Measurements from ENCODE around the gene NTHL1.

- TF ChIP-seq, protein P1, sequence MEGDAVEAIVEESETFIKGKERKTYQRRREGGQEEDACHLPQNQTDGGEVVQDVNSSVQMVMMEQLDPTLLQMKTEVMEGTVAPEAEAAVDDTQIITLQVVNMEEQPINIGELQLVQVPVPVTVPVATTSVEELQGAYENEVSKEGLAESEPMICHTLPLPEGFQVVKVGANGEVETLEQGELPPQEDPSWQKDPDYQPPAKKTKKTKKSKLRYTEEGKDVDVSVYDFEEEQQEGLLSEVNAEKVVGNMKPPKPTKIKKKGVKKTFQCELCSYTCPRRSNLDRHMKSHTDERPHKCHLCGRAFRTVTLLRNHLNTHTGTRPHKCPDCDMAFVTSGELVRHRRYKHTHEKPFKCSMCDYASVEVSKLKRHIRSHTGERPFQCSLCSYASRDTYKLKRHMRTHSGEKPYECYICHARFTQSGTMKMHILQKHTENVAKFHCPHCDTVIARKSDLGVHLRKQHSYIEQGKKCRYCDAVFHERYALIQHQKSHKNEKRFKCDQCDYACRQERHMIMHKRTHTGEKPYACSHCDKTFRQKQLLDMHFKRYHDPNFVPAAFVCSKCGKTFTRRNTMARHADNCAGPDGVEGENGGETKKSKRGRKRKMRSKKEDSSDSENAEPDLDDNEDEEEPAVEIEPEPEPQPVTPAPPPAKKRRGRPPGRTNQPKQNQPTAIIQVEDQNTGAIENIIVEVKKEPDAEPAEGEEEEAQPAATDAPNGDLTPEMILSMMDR (IDR thresholded peaks at IDR 0.05) = no peak
- TF ChIP-seq POLR2A (IDR thresholded peaks at IDR 0.05) = no peak
Measured at GRCh38 chr16:2088759-2089358, 41.2 kb upstream of the NTHL1 start.

All from vagina (tissue), 2 donors.